RWPE2 (cell line): ENCODE results near the gene TMEM178B.

Experiments used
- ATAC-seq: fragments of 200-7000 bp; cut with Tn5 transposase; 3 replicates; pipeline ENCODE4 v1.9.1; 2021; ENCODE audit warnings: low read depth
- DNase-seq: peaks from one replicate; pipeline ENCODE4 v3.0.0-alpha.2; 2020; ENCODE audit warnings: low spot score
- H3K27ac ChIP-seq: fragments of 450-650 bp; 2 replicates; pipeline ENCODE4 v1.5.1; 2017; ENCODE audit warnings: mild to moderate bottlenecking; ENCODE audit not compliant: poor library complexity, severe bottlenecking
- H3K27me3 ChIP-seq: fragments of 250-450 bp; sonication (Bioruptor Pico); 2 replicates; pipeline ENCODE4 v1.5.1; 2021; ENCODE audit warnings: mild to moderate bottlenecking, moderate library complexity; ENCODE audit not compliant: insufficient read depth, poor library complexity, severe bottlenecking
- H3K36me3 ChIP-seq: fragments of 250-450 bp; sonication (Bioruptor Pico); 2 replicates; pipeline ENCODE4 v1.5.1; 2020; ENCODE audit warnings: low read depth, mild to moderate bottlenecking, moderate library complexity
- H3K4me1 ChIP-seq: fragments of 250-450 bp; sonication (Bioruptor Pico); 2 replicates; pipeline ENCODE4 v1.5.1; 2021; ENCODE audit warnings: mild to moderate bottlenecking, moderate library complexity; ENCODE audit not compliant: insufficient read depth, poor library complexity, severe bottlenecking
- H3K4me3 ChIP-seq: fragments of 250-450 bp; sonication (Bioruptor Pico); 2 replicates; pipeline ENCODE4 v1.5.1; 2021; ENCODE audit warnings: mild to moderate bottlenecking, moderate library complexity; ENCODE audit not compliant: severe bottlenecking
- H3K9me3 ChIP-seq: fragments of 250-450 bp; sonication (Bioruptor Pico); 2 replicates; pipeline ENCODE4 v1.5.1; 2021; ENCODE audit warnings: mild to moderate bottlenecking, moderate library complexity; ENCODE audit not compliant: severe bottlenecking
- CTCF ChIP-seq: fragments of 450-650 bp; IDR thresholded peaks from one replicate; pipeline ENCODE4 v1.5.1; 2017; ENCODE audit warnings: mild to moderate bottlenecking, moderate library complexity; ENCODE audit not compliant: poor library complexity, severe bottlenecking

Gene TMEM178B

GRCh38 chr7:141271451-141271850 is 197.6 kb downstream of the TMEM178B start:
- no peak overlapping the region for H3K27ac ChIP-seq
- DNase-seq (no peak), ATAC-seq (no peak)
- no peaks in the 10 kb centered on the region for H3K9me3 ChIP-seq
- H3K36me3 ChIP-seq = no peaks in the 10 kb centered on the region
- no peak overlapping the region for H3K4me3 ChIP-seq
- no peaks in the 10 kb centered on the region for H3K27me3 ChIP-seq
- no peaks in the 10 kb centered on the region for H3K4me1 ChIP-seq
- no peak for TF ChIP-seq CTCF

GRCh38 chr7:141272417-141272816 is 198.6 kb downstream of the TMEM178B start:
- H3K4me1 ChIP-seq = no peaks in the 10 kb centered on the region
- H3K27ac ChIP-seq = no peak overlapping the region
- H3K9me3 ChIP-seq = no peaks in the 10 kb centered on the region
- DNase-seq = no peak
- no peak for TF ChIP-seq CTCF
- H3K27me3 ChIP-seq = no peaks in the 10 kb centered on the region
- H3K4me3 ChIP-seq = no peak overlapping the region
- no peaks in the 10 kb centered on the region for H3K36me3 ChIP-seq
- ATAC-seq = no peak

GRCh38 chr7:141275350-141275749 is 201.5 kb downstream of the TMEM178B start:
- H3K9me3 ChIP-seq = no peaks in the 10 kb centered on the region
- TF ChIP-seq CTCF = no peak
- no peak for DNase-seq
- H3K4me3 ChIP-seq = no peak overlapping the region
- ATAC-seq = no peak
- H3K27me3 ChIP-seq = no peaks in the 10 kb centered on the region
- H3K27ac ChIP-seq = no peak overlapping the region
- no peaks in the 10 kb centered on the region for H3K4me1 ChIP-seq
- H3K36me3 ChIP-seq = no peaks in the 10 kb centered on the region

GRCh38 chr7:141276031-141276430 is 202.2 kb downstream of the TMEM178B start:
- Histone ChIP-seq H3K27me3 (no peaks in the 10 kb centered on the region), H3K36me3 (no peaks in the 10 kb centered on the region), H3K4me3 (no peak overlapping the region), H3K4me1 (no peaks in the 10 kb centered on the region), H3K27ac (no peak overlapping the region), H3K9me3 (no peaks in the 10 kb centered on the region)
- ATAC-seq (peak; percentile 58; the same call in 1 of the 3 replicates), DNase-seq (no peak)
- TF ChIP-seq CTCF = no peak

- Histone ChIP-seq H3K4me1 (no peaks in the 10 kb centered on the region), H3K36me3 (no peaks in the 10 kb centered on the region), H3K27ac (no peak overlapping the region), H3K4me3 (no peak overlapping the region), H3K9me3 (no peaks in the 10 kb centered on the region), H3K27me3 (no peaks in the 10 kb centered on the region)
- no peak for TF ChIP-seq CTCF
- ATAC-seq (no peak), DNase-seq (no peak)
Measured at GRCh38 chr7:141280100-141280499, 206.2 kb downstream of the TMEM178B start.
